Hepatocyte (in vitro differentiated cells): ENCODE measurements around the gene SPATA20. TPM values are rescaled to one million over a fixed set of nuclear protein-coding genes. Genes with fewer than 3 reads are reported as not detected.

ENCODE experiments used
- DNase-seq: peaks from one replicate; pipeline ENCODE4 v3.0.0-alpha.2; 2016; ENCODE audit warnings: low spot score
- H2AFZ ChIP-seq: fragments of 200-600 bp; sonication (generic); 2 replicates; pipeline ENCODE4 v1.6.0; 2016; ENCODE audit warnings: antibody characterized with exemption, mild to moderate bottlenecking
- H3K27ac ChIP-seq: fragments of 200-600 bp; sonication (generic); 2 replicates; pipeline ENCODE4 v1.5.1; 2016; ENCODE audit warnings: mild to moderate bottlenecking
- H3K27me3 ChIP-seq: fragments of 200-600 bp; sonication (generic); 2 replicates; pipeline ENCODE4 v1.6.1; 2016
- H3K36me3 ChIP-seq: fragments of 200-600 bp; sonication (generic); replicated peaks from 2 replicates; pipeline ENCODE4 v1.5.1; 2016; ENCODE audit warnings: low read depth; ENCODE audit not compliant: insufficient read depth
- H3K4me1 ChIP-seq: fragments of 200-600 bp; sonication (generic); 2 replicates; pipeline ENCODE4 v1.5.1; 2016; ENCODE audit warnings: mild to moderate bottlenecking, moderate library complexity; ENCODE audit not compliant: insufficient read depth
- H3K4me2 ChIP-seq: fragments of 200-600 bp; sonication (generic); 2 replicates; pipeline ENCODE4 v1.6.0; 2016
- H3K4me3 ChIP-seq: fragments of 200-600 bp; sonication (generic); 2 replicates; pipeline ENCODE4 v1.5.1; 2016; ENCODE audit warnings: mild to moderate bottlenecking
- H3K79me2 ChIP-seq: fragments of 200-600 bp; sonication (generic); 2 replicates; pipeline ENCODE4 v1.6.0; 2017; ENCODE audit warnings: mild to moderate bottlenecking
- H3K9me2 ChIP-seq: fragments of 200-600 bp; sonication (generic); replicated peaks from 2 replicates; pipeline ENCODE4 v1.6.0; 2017; ENCODE audit warnings: mild to moderate bottlenecking; ENCODE audit not compliant: insufficient read depth
- H3K9me3 ChIP-seq: fragments of 200-600 bp; sonication (generic); 2 replicates; pipeline ENCODE4 v1.5.1; 2016; ENCODE audit warnings: low read depth, mild to moderate bottlenecking
- H4K20me1 ChIP-seq: fragments of 200-600 bp; sonication (generic); 2 replicates; pipeline ENCODE4 v1.6.0; 2016; ENCODE audit warnings: mild to moderate bottlenecking; ENCODE audit not compliant: insufficient read depth, poor library complexity, severe bottlenecking
- CTCF ChIP-seq: fragments of 200-600 bp; sonication (generic); IDR thresholded peaks from 2 replicates; pipeline ENCODE4 v1.5.1; 2016; ENCODE audit warnings: antibody characterized with exemption, mild to moderate bottlenecking; ENCODE audit not compliant: poor library complexity
- EZH2 ChIP-seq: fragments of 200-600 bp; sonication (generic); IDR thresholded peaks from 2 replicates; pipeline ENCODE4 v1.6.1; 2016; ENCODE audit warnings: antibody characterized with exemption, mild to moderate bottlenecking, borderline replicate concordance
- EZH2phosphoT487 ChIP-seq: fragments of 200-600 bp; sonication (generic); IDR thresholded peaks from one replicate; pipeline ENCODE4 v1.6.1; 2018; ENCODE audit warnings: antibody characterized with exemption, mild to moderate bottlenecking, low read depth, moderate library complexity; ENCODE audit not compliant: unreplicated experiment, severe bottlenecking
- WGBS: methylation state at CpG from one replicate; pipeline ENCODE4 v1.1.6; 2016; ENCODE audit warnings: low lambda C conversion rate; ENCODE audit errors: missing lambda C conversion rate; 5-methylcytosine and 5-hydroxymethylcytosine counted together
- polyA plus RNA-seq: library from polyadenylated mRNA; unstranded; fragments of >200 nt; fragmentation: Nextera tagmentation; extraction: Ambion mirVana; gene quantifications from 2 replicates; pipeline ENCODE4 v1.2.1, GENCODE V29; 2016
- total RNA-seq: library from RNA; depleted of rRNA; stranded (reverse); fragments of >200 nt; gene quantifications from 2 replicates; pipeline ENCODE4 v1.2.3, GENCODE V29; 2014

The SPATA20 gene
- total and polyA plus RNA-seq, 2 experiments from 2014 or later = 97.5 to 108 TPM

- Histone ChIP-seq H3K27me3 (peaks cover 2% of the 10 kb centered on the region), H2AFZ (no peak overlapping the region), H3K4me3 (no peak overlapping the region), H3K36me3 (no peaks in the 10 kb centered on the region), H3K4me1 (peaks cover 37% of the 10 kb centered on the region), H3K9me3 (no peaks in the 10 kb centered on the region), H3K4me2 (no peak overlapping the region), H3K27ac (peak overlapping the region; percentile 74), H3K79me2 (peaks cover 5% of the 10 kb centered on the region), H4K20me1 (no peaks in the 10 kb centered on the region), H3K9me2 (no peaks in the 10 kb centered on the region)
- TF ChIP-seq EZH2 (no peak), CTCF (no peak), EZH2phosphoT487 (no peak)
- 96% methylated on average over 18 of the region's 20 CpGs for WGBS
- DNase-seq = no peak
These were observed 9.0 kb upstream of the SPATA20 start for GRCh38 chr17:50537721-50538548.

GRCh38 chr17:50538549-50539410 lies 8.2 kb upstream of the SPATA20 start:
- peak; percentile 55 for DNase-seq
- Histone ChIP-seq H3K27ac (peak overlapping the region; percentile 74), H3K79me2 (peaks cover 5% of the 10 kb centered on the region), H4K20me1 (no peaks in the 10 kb centered on the region), H2AFZ (no peak overlapping the region), H3K4me3 (no peak overlapping the region), H3K9me2 (no peaks in the 10 kb centered on the region), H3K36me3 (no peaks in the 10 kb centered on the region), H3K27me3 (no peaks in the 10 kb centered on the region), H3K4me2 (no peak overlapping the region), H3K9me3 (no peaks in the 10 kb centered on the region), H3K4me1 (peaks cover 37% of the 10 kb centered on the region)
- TF ChIP-seq CTCF (no peak), EZH2 (no peak), EZH2phosphoT487 (no peak)
- 86% methylated on average over 20 of the region's 20 CpGs for WGBS

- H4K20me1 ChIP-seq = no peaks in the 10 kb centered on the region
- peaks cover 29% of the 10 kb centered on the region for H3K4me1 ChIP-seq
- no peaks in the 10 kb centered on the region for H3K9me2 ChIP-seq
- H3K79me2 ChIP-seq = peaks cover 5% of the 10 kb centered on the region
- no peak overlapping the region for H3K27ac ChIP-seq
- peak; percentile 61 for DNase-seq
- H3K4me3 ChIP-seq = no peak overlapping the region
- H3K27me3 ChIP-seq = no peaks in the 10 kb centered on the region
- H3K9me3 ChIP-seq = no peaks in the 10 kb centered on the region
- TF ChIP-seq CTCF (no peak), EZH2phosphoT487 (no peak), EZH2 (no peak)
- H2AFZ ChIP-seq = no peak overlapping the region
- H3K36me3 ChIP-seq = no peaks in the 10 kb centered on the region
- no peak overlapping the region for H3K4me2 ChIP-seq
- 82% methylated on average over 15 of the region's 15 CpGs for WGBS
These were observed 7.0 kb upstream of the SPATA20 start for GRCh38 chr17:50539762-50540559.
